Chondrocyte (in vitro differentiated cells): ENCODE data around the gene RALGAPA1. TPM values are rescaled to one million over a fixed set of nuclear protein-coding genes. Genes with fewer than 3 reads are reported as not detected.
A peak's percentile ranks its signal among the peaks of the same experiment; 100 is the strongest.

Experiments
- DNase-seq: peaks from one replicate; pipeline ENCODE4 v3.0.0; 2021; ENCODE audit warnings: mixed read lengths, low spot score
- H3K27ac Mint-ChIP-seq: one replicate; pipeline ENCODE4 v1.8.0; 2021; ENCODE audit warnings: mild to moderate bottlenecking, moderate library complexity, mixed read lengths; ENCODE audit not compliant: unreplicated experiment
- H3K27me3 Mint-ChIP-seq: 2 replicates; pipeline ENCODE4 v1.8.0; 2021; ENCODE audit warnings: low read depth, mixed read lengths
- H3K36me3 Mint-ChIP-seq: 2 replicates; pipeline ENCODE4 v1.8.0; 2021; ENCODE audit warnings: low read depth, mixed read lengths
- H3K4me1 Mint-ChIP-seq: 2 replicates; pipeline ENCODE4 v1.8.0; 2021; ENCODE audit warnings: low read depth, mild to moderate bottlenecking, mixed read lengths
- H3K4me3 Mint-ChIP-seq: one replicate; pipeline ENCODE4 v1.8.0; 2021; ENCODE audit warnings: mild to moderate bottlenecking, moderate library complexity, mixed read lengths; ENCODE audit not compliant: unreplicated experiment
- H3K9me3 Mint-ChIP-seq: 2 replicates; pipeline ENCODE4 v1.8.0; 2021; ENCODE audit warnings: low read depth, mixed read lengths
- total RNA-seq: library from RNA; stranded (reverse); gene quantifications from 3 replicates; pipeline ENCODE4 v1.2.1, GENCODE V29; 2021
- TF ChIP-seq, protein P1 (sequence below): fragments of 200-600 bp; sonication (generic); IDR thresholded peaks from 2 replicates; pipeline ENCODE4 v1.5.0; 2021; ENCODE audit warnings: antibody characterized with exemption, mild to moderate bottlenecking, moderate library complexity

The RALGAPA1 gene
- total RNA-seq, 1 donor from 2014 or later = 33.2 TPM

DNA sequence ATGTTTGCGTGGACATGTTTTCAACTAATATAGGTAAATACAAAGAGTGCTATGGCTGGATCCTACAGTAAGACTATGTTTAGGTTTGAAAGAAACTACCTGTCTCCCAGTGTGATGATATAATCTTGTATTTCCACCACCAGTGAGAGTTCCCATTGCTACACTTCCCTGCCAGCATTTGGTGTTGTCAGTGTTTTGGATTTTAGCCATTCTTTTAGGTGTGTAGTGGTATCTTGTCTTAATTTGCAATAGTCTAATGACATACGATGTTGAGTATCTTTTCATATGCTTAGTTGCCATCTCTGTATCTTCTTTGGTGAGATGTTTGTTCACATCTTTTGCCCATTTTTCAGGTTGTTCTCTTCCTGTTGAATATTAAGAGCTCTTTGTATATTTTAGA is 103.5 kb downstream of the RALGAPA1 start:
- no peak overlapping the region for H3K27ac Mint-ChIP-seq
- H3K4me1 Mint-ChIP-seq = peaks cover 24% of the 10 kb centered on the region
- no peaks in the 10 kb centered on the region for H3K9me3 Mint-ChIP-seq
- no peak for DNase-seq
- H3K36me3 Mint-ChIP-seq = peaks cover 17% of the 10 kb centered on the region
- no peak overlapping the region for H3K4me3 Mint-ChIP-seq
- TF ChIP-seq, protein P1, sequence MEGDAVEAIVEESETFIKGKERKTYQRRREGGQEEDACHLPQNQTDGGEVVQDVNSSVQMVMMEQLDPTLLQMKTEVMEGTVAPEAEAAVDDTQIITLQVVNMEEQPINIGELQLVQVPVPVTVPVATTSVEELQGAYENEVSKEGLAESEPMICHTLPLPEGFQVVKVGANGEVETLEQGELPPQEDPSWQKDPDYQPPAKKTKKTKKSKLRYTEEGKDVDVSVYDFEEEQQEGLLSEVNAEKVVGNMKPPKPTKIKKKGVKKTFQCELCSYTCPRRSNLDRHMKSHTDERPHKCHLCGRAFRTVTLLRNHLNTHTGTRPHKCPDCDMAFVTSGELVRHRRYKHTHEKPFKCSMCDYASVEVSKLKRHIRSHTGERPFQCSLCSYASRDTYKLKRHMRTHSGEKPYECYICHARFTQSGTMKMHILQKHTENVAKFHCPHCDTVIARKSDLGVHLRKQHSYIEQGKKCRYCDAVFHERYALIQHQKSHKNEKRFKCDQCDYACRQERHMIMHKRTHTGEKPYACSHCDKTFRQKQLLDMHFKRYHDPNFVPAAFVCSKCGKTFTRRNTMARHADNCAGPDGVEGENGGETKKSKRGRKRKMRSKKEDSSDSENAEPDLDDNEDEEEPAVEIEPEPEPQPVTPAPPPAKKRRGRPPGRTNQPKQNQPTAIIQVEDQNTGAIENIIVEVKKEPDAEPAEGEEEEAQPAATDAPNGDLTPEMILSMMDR = no peak
- H3K27me3 Mint-ChIP-seq = no peaks in the 10 kb centered on the region

DNA sequence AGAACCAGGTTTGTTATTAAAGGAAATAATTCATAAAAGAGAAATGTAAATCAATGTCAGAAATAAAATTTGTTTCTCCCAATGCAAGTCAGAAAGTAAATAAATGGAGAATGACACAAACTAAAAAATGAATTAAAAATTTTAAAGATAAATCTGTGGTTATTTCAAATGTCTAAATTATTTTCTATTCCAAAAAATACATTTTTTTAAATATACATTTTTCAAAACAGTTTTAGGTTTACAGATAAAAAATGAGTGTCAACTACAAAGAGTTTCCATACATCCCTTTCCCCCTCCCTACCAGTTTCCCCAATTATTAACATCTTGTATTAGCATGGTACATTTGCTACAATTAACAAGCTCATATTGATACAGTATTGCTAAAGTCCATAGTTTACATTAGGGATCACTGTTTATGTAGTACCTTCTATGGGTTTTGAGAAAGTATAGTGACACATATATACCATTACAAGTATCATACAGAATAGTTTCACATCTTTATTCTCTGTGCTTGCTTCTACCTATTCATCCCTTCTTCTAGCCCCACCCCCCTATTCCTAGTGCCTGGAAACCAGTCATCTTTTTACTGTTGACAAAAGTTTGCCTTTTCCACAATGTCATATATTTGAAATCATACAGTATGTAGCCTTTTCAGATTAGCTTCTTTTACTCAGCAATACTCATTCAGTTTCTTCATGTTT is 104.2 kb downstream of the RALGAPA1 start:
- Mint-ChIP-seq H3K36me3 (peaks cover 16% of the 10 kb centered on the region), H3K27ac (peak overlapping the region; percentile 62), H3K9me3 (no peaks in the 10 kb centered on the region), H3K4me3 (no peak overlapping the region), H3K27me3 (no peaks in the 10 kb centered on the region), H3K4me1 (peaks cover 24% of the 10 kb centered on the region)
- DNase-seq = no peak
- TF ChIP-seq, protein P1 = no peak

DNA sequence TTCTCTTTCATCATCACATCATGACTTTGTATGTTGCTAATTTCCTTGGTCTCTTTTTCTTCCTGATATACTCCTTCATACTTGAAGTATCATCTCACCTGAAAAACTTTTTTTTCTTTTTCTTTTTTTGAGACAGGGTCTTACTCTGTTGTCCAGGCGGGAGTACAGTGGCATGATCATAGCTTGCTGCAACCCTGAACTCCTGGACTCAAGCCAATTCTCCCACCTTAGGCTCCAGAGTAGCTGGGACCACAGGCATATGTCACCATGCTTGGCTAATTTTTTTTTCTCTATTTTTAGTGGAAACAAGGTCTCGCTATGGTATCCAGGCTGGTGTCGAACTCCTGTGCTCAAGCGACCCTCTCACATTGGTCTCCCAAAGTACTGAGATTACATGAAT is 107.6 kb downstream of the RALGAPA1 start:
- no peak overlapping the region for H3K4me3 Mint-ChIP-seq
- peaks cover 7% of the 10 kb centered on the region for H3K36me3 Mint-ChIP-seq
- no peak for DNase-seq
- H3K4me1 Mint-ChIP-seq = peaks cover 18% of the 10 kb centered on the region
- no peak overlapping the region for H3K27ac Mint-ChIP-seq
- TF ChIP-seq, protein P1 = no peak
- no peaks in the 10 kb centered on the region for H3K27me3 Mint-ChIP-seq
- H3K9me3 Mint-ChIP-seq = no peaks in the 10 kb centered on the region

DNA sequence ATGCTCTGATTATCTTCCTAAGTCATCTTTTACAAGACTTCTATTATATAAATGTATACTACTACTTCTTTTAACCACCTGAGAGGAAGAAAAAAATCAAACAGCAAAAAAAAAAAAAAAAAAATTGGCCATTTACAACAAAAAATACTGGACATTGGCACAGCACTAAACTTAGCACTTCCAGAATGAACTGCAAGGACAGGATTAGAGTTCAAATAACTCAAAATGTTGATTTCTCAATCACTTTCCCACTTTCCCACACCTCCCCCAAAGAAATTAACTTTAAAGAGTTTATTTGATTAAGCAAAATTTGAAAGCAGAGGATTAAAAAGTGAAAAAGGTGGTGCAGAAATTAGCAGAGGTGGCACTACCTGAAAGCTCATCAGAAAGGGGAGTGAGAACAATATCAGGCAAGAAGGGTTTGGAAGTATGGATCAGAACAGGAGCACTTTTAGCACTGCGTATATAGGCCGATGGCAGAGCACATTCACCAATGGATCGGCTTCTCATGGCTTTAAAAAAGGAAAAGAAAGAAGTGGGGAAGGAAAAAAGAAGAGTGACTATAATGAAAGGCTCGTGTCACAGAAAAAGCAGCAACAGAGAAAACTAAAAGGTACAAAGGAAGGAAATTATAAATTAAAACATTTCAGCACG is 109.2 kb downstream of the RALGAPA1 start:
- H3K4me1 Mint-ChIP-seq = peaks cover 14% of the 10 kb centered on the region
- no peaks in the 10 kb centered on the region for H3K9me3 Mint-ChIP-seq
- H3K36me3 Mint-ChIP-seq = no peaks in the 10 kb centered on the region
- no peak overlapping the region for H3K4me3 Mint-ChIP-seq
- DNase-seq = no peak
- no peaks in the 10 kb centered on the region for H3K27me3 Mint-ChIP-seq
- TF ChIP-seq, protein P1 = no peak
- H3K27ac Mint-ChIP-seq = no peak overlapping the region

DNA sequence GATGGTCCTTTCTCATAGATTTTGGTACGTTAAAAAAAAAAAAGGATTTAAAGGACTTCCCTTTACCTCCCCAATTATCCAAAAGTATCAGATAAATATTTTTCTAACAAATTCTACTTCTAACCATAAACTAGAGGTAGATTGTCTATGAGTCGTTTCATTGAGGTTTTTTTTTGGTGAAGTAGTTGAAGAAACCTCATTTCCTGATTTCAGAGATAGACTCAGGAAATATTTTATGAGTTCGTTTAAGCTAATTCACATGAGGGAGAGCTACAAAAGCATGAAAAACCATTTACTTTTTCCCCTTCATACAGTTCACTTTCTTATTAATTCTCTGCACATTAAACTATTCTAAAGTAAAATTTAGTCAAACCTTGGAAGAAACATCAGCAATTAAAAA is 112.5 kb downstream of the RALGAPA1 start:
- TF ChIP-seq, protein P1 = no peak
- H3K4me3 Mint-ChIP-seq = no peak overlapping the region

More for the DNA sequence above, 112.5 kb downstream of the RALGAPA1 start:
- Mint-ChIP-seq H3K36me3 (no peaks in the 10 kb centered on the region), H3K27me3 (no peaks in the 10 kb centered on the region), H3K27ac (no peak overlapping the region), H3K4me1 (no peaks in the 10 kb centered on the region), H3K9me3 (no peaks in the 10 kb centered on the region)
- DNase-seq = no peak
